CD4-positive, alpha-beta T cell treated with Interleukin-15 for 4 hours (primary cell): ENCODE results near the gene SAT1.

ENCODE experiments used
- DNase-seq: peaks from one replicate; pipeline ENCODE4 v3.0.0-alpha.2; 2020; ENCODE audit warnings: low spot score

Gene SAT1

DNA sequence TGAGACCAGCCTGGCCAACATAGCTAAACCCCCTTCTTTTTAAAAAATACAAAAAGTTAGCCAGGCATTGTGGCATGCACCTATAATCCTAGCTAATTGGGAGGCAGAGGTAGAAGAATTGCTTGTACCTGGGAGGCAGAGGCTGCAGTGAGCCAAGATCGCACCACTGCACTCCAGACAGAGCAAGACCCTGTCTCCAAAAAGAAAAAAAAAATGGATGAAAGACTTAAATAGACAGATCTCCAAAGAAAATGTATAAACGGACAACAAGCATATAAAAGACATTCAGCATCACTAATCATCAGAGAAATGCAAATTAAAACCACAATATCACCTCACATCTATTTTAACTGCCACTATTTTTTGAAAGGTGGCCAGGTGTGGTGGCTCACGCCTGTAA, 6.6 kb upstream of the SAT1 start:
- DNase-seq: no peak

DNA sequence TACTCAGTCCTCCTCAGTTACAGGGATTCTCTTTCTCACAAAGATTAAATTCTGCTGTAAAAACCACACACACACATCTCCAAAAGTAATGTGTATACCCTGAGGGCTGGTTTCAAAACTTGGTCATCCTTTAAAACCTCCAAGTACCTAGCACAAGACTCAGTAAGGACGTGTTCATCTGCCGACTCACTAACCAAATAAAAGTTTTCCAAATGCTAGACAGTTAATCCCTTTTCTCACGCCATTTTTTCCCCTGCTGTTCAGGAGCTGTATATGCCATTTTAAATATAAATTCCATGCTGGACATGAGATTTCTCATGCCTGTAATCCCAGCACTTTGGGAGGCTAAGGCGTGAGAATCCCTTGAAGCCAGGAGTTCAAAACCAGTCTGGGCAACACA, 3.9 kb upstream of the SAT1 start:
- no peak for DNase-seq

DNA sequence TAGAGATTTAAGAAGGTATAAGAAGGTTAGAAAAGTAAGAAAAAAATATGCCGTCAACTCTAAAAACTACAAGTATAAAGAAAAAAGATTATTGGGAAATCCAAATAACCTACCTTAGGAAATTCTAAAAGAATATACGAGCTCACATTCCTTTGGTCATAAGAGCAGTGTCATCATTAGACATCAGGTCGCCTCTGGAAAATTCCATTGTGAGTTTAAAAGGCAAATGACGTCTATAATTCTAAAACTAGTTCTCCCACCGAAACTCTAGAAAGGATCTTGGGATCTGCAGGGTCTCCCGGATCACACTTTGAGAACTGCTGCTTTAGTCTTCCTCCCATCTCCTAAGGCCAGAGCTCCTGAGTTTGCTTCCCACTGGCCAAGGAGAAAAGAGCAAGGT, 518 bp upstream of the SAT1 start:
- no peak for DNase-seq

DNA sequence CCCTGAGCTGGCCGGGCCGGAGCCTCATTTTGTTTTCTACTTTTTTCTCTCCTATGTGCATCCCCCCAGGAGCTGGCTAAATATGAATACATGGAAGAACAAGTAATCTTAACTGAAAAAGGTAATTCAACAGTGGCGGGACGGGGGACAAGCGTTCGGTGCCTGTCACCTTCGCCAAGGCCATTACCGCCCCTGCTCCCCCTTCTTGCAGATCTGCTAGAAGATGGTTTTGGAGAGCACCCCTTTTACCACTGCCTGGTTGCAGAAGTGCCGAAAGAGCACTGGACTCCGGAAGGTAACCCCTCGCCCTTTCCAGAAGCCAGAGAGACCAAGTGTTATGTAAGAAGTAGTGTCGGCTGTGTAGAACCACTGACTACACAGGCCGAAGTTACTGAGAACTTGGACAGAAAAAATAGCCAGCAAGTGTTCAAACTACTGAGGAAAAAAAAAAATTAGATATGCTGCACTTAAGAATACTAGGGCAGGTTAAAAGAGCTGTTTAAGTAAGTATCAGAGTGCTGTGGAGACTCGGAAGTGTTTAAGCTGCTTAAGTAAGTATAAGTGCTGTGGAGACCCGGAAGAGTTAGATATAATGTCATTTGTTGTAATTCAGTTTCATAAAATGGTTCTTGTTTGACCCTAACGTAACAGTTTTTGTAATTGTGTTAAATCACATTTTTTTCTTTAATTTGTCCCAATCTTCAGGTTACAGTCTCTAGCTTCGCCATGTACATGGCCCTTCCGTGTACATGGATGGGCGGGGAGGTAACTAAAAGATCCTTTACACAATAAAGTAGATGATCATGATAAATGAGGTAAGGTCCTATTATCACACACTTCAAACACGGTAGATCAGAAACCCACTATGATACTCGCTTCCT, 856 bp downstream of the SAT1 start:
- no peak for DNase-seq

DNA sequence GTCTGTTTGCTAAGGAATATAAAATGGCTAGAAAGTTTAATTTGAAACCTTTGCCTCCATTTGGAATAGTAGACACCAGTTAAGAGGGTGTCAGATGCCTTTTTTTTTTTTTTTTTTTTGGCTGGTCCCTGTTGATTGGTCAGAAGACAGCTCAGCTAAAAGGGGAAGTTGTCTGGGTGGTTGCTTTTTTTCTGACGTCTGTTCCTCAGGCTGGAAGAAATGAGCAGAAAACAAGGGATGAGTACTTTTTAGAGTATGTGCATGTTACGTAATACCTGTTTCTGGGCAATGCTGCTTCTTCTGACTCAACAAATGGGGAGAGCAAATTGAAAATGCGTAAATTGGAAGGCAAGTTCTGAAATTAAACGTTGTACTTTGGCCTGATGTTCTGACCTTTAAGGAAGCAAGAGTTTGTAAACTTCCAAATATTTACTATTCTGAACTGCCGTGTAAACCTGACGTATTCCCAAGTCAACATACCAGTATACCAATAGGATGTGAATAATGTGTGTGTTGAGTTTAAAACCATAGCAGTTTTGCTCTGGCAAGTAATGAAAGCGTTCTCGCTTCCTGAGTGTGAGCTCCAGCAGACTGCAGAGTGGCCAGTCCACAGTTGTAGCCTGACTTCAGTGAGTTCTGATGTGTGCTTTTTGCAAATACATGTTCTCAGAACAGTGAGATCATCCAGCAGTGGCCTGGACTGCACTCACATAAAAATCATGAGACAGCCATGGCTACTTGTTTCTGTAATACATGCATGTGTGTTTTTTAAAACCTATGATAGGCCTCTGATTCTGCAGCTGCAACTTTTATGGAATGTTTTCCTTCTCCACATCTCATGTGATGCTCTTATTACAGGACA, 1.7 kb downstream of the SAT1 start:
- DNase-seq: no peak

DNA sequence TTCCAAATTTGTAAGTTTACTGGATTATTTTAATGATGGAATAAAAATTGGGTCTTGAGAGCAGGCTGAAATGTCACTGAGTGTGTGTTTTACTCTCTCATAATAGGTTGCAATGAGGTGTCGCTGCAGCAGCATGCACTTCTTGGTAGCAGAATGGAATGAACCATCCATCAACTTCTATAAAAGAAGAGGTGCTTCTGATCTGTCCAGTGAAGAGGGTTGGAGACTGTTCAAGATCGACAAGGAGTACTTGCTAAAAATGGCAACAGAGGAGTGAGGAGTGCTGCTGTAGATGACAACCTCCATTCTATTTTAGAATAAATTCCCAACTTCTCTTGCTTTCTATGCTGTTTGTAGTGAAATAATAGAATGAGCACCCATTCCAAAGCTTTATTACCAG, 2.6 kb downstream of the SAT1 start:
- DNase-seq: no peak

DNA sequence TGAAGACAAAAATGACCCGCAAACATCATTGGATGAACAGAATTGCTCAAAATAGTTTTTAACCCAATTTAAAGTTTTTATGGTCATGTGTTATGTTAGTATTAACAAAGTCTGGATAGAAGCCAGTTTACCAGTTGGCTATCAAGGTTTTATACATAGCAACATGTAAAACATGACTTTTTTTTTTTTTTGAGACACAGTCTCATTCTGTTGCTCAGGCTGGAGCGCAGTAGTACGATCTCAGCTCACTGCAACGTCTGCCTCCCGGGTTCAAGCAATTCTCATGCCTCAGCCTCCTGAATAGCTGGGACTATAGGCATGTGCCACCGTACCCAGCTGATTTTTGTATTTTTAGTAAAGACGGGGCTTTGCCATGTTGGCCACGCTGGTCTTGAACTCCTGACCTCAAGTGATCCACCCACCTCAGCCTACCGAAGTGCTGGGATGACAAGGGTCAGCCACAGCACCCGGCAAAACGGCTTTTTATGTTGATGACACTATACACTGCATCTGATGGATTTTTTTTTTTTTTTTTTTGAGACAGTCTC, 3.4 kb downstream of the SAT1 start:
- DNase-seq: no peak

DNA sequence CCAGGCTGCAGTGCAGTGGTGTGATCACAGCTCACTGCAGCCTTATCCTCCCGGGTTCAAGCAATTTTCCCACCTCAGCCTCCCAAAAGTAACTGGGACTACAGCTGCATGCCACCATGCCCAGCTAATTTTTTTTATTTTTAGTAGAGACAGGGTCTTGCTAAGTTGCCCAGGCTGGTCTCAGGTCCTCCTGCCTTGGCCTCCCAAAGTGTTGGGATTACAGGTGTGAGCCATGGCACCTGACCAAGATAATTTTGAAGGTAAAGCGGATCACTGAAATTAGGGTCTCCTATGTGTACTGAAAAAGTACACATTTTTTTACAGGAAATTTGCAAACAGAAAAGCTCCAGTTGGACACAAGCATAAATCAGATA, 4.8 kb downstream of the SAT1 start:
- no peak for DNase-seq

DNA sequence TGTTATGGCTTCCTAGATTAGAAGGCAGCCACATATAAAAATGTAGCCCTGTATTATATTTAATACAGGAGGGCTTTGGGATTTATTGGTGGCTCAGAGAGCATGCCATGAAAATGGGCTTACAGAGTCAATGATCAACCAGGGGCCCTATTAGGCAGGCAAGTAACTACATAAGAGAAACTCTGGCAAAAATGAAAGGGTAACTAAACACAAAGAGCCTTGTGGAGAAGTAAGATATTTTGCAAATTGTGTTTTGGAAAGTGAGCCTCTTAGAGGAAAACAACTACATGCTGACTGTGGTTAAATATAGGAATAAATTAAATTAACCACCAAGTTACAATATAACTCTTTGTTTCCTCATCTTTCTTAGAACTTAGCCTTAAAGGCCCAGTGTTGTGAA, 5.5 kb downstream of the SAT1 start:
- no peak for DNase-seq

DNA sequence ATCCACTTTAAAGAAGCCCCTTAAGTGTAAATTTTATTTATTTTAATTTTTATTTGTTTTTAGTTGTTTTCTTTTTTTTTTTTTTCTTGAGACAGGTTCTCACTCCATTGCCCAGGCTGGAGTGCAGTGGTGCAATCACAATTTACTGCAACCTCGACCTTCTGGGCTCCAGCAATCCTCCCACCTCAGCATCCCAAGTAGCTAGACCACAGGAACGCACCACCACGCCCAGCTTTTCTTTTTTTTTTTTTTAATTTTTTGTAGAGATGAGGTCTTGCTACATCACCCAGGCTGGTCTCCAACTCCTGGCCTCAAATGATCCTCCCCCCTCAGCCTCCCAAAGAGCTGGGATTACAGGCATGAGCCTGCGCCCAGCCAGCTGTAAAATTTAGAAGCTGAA, 6.0 kb downstream of the SAT1 start:
- no peak for DNase-seq

DNA sequence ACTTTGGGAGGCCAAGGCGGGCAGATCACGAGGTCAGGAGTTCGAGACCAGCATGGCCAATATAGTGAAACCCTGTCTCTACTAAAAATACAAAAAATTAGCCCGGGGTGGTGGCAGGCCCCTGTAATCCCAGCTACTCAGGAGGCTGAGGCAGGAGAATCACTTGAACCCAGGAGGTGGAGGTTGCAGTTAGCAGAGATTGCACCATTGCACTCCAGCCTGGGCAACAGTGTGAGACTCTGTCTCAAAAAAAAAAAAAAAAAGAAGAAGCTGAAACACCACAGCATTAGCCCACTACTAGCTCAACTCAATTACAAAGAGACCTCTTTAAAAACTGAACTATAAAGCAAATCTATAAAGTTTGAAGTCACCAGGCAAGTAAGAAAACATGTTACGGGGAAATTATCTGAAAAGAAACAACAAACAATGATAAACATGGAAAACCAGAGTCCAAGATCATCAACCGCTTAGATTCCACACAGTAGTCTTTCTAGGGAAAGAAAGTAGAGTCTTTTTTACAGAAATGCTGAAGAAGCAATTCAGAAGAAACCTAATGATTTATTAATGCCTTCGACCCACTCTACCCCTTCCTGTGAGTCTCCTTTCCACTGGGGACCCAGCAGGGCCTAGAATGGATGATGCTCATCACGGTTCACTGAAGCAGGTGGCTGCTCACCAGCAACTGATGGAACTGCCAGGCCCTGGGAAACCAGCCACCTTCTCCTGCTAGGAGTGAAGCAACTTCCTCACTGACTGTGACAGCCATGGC, 6.6 kb downstream of the SAT1 start:
- DNase-seq: no peak

DNA sequence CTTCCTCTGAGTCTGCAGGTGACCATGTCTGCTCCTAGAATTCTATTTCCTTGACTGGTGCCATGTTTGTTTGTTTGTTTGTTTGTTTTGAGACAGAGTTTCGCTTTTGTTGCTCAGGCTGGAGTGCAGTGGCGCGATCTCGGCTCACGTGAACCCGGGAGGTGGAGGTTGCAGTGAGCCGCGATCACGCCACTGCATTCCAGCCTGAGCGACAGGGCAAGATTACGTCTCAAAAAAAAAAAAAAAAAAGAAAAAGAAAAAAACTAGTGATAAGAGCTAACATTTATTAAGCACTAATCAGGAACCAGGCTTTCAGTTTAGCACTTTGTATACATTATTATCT, 7.2 kb downstream of the SAT1 start:
- no peak for DNase-seq

DNA sequence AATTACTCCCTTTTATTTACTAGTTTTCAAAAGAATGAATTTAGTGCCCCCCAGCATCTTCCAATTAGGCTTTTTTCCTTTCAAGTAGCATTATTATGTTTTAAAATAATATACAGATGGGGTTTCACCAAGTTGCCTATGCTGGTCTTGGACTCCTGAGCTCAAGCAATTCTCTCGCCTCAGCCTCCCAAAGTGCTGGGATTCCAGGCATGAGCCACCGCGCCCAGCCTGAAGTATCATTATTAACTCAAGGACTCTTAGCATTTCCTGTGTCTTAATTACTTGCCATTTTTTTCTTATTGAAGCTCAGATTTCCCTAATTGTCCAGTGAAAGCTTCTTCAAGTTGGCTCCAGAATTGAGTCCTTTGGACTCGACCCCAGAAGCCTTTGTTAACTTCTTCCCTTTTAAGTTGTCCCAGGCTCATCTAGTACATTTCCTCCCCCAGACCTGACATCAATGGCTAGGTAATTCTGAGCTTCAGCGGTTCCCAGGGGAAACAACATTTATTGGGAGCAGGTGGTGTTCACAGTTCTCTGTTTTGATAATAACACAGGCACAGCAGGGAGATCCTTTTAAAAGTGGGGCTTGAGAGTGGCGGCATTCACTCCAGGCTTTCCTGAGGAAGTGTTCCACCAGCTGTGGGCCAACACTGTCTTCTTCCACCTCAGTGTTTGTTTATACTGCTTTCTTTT, 10.0 kb downstream of the SAT1 start:
- DNase-seq: no peak

DNA sequence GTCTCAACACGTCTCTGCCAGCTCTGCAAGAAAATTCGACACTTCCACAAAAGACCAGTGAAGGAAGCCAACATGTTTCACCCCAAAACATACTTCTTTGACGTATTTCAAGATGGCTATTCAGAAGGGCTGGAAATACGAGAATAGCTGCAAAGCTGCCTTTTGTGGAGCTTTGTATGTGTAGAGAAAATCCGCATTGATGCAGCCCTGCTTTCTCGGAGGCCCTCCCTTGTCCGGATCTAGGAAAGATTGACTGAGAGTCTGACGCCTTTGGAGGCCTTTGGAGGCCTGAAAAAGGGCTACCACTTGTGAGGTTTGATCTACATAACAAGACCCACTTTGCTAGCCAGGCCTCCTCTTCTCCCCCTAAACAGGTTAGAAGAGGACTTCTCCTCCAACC, 12.2 kb downstream of the SAT1 start:
- DNase-seq: no peak

DNA sequence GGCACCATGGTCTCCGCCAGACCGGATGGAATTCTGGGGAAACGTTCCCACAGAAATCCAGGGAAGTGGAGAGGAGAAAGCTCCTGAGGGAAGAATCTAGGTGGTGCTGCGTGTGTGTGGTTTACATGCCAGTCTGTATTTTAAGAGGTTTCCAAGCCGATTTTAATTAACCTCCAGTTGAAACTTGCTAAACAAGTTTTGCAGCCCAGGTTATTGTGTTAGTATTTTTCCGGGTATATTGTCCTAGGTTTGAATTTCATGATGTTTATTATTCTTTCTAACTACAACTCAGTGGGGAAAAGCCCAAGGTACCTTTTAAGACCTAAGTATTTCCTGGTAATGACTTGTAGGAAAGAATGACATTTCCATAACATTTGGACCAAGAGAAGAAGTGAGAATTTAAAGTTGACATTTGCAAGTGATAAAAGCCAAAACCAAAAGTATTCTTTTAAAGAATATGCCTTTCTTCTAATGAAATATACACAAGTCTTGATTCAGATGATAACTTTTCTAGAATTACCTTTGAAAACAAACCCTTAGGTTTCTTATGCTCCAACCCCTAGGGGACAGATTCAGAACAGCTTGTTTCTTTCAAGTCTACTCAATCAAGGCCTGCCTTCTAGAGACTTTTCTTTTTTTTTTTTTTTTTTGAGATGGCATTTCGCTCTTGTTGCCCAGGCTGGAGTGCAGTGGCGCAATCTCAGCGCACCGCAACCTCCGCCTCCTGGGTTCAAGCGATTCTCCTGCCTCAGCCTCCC, 14.6 kb downstream of the SAT1 start:
- no peak for DNase-seq

DNA sequence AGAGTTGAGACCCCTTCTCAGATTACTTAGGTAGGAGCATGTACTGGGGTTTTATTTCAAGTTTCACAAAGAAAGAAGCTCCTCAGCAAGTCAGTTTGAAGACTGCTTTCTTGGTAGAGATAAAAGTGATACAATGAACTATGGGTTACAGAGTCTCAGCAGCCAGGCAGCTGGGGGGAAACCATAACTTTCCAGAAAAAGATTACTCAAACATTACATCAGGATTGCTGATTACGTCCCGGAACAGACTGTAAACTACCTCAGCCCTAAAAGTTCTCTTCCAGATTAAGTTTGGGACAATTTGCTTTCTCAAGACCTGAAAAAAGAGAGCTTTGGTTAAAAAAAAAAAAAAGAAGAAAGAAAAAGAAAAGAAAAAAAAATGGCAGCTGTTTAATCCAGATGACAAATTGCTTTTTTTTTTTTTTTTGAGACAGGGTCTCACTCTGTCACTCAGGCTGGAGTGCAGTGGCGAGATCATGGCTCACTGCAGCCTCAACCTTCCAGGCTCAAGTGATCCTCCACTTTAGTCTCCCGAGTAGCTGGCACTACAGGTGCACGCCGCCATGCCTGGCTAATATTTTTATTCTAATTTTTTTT, 16.6 kb downstream of the SAT1 start:
- no peak for DNase-seq

DNA sequence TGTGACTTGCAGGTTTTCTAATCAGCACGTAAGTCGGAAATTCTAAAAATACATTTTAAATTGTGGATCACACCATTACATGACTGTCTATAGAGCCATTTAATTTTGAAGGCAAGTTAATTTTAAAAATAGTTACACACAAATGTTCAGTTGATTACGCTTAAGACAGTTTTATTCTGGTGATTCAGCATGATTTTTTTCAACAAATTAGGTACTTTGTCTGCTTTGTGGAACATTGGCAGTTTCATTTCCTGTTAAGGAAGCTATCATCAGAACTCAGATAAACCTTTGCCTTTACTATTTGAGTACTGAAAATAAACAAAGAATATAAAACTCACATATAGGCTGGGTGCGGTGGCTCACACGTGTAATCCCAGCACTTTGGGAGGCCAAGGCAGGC, 19.5 kb downstream of the SAT1 start:
- DNase-seq: no peak

DNA sequence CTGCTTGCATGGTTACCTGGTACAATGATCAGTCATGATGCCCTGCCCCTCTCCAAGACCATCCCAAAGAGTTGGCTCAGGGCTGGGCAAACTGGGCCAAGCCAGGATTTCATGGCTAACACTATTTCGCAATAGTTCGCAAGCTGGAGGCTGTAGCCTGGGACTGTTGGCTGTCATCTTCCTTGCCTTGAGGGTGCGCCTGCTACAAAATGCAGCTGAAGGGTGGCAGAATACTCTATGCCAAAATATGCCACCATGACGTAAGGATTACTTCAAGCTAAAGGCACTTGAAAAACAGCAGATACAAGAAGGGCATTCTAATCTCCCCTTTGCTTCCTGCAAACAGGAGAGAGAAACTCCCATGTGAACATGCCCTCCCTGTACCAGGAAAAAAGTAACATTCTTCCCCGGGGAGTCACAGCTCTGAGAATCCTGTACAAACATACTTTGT, 21.0 kb downstream of the SAT1 start:
- no peak for DNase-seq

DNA sequence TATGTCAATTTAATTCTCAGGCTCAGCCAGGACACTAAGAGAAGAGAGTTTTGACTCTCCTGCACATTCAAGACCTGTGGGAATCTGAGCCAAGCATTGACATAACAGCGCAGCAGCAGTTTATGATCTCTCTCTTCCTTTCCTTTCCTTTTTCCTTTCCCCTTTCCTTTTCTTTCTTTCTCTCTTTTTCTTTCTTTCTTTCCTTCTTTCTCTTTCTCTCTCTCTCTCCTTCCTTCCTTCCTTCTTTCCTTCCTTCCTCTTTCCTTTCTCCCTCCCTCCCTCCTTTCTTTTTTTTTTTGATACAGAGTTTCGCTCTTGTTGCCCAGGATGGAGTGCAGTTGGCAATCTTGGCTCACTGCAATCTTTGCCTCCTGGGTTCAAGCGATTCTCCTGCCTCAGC, 21.6 kb downstream of the SAT1 start:
- no peak for DNase-seq

DNA sequence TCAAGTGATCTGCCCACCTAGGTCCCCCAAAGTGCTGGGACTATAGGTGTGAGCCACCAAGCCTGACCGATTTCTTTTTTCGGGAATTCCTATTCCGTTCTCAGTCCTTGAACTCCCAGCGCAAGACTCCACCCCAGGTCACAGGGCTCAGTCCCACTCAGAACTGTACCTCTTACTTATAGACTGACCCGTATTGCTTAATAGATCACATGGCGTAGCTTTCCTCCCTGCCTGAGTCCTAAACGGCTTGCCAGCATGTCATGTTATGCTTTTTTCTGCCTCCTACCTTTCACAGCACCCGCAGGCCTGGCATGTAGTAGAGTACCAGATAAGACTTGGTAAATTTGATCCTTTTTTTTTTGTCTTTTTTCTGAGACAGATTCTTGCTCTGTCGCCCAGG, 22.4 kb downstream of the SAT1 start:
- DNase-seq: no peak

DNA sequence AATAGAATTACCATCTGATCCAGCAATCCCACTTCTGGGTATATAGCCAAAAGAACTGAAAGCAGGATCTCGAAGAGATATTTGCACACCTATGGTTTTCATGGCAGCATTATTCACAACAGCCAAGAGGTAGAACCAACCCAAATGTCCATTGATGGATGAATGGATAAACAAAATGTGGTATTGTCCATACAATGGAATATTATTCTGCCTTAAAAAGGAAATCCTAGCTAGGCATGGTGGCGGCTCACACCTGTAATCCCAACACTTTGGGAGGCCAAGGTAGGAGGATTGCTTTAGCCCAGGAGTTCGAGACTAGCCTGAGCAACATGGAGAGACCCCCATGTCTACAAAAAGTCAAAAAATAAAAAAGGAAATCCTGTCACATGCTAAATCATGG, 27.3 kb downstream of the SAT1 start:
- DNase-seq: no peak
